NCI-H345 treated with DMSO at 0.1 percent for 48 hours (cell line): ENCODE results near the gene RANBP2.
"Not testable (repeated sequence)": the region's sequence is repeated elsewhere in the genome, so short reads cannot be mapped to it uniquely, and the experiment has no call there.

Experiments used
- DNase-seq: peaks from one replicate; lab custom pipeline; 2025; ENCODE audit not compliant: unreplicated experiment; lab: John Stamatoyannopoulos, UW

The RANBP2 gene

DNA sequence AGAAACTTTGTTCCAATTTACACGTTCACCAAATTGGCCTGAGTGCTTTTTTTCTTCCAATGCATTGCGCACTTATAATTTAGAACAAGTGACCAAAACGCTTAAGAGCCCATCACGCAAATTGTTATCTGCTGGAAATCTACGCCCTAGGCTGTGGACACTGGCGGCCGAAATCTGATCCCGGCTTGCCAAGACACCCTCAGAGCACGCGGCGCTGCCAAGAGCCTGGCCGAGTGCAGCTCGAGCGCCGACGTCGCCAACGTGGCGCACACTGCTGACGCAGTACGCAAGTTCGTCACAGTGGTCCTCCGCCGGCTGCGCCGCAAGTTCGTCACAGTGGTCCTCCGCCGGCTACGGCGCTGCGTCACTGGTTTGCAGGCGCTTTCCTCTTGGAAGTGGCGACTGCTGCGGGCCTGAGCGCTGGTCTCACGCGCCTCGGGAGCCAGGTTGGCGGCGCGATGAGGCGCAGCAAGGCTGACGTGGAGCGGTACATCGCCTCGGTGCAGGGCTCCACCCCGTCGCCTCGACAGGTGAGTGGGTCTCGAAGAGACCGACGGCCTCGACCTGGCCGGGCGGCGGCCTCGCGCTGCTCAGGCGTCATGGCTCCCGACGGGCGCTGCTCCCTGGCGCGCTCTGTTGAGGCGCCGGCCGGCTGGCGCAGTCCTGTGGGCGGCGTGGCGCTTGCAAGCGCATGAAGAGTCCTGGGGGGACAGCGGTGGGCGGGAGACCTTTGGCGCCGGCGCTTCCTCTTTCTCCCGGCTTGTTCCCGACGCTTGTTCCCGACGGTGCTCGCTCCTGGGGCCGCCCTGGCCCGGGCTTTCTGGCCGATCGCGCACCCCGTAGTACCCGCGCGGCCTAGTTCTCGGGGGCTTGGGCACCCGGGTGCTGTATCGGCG lies at the start of gene RANBP2:
TSS of gene RANBP2 (plus strand) at position 334 of the 896 bp plus-strand sequence. CDS start at position 459, 125 bp downstream.
- peak; percentile 88 for DNase-seq

DNA sequence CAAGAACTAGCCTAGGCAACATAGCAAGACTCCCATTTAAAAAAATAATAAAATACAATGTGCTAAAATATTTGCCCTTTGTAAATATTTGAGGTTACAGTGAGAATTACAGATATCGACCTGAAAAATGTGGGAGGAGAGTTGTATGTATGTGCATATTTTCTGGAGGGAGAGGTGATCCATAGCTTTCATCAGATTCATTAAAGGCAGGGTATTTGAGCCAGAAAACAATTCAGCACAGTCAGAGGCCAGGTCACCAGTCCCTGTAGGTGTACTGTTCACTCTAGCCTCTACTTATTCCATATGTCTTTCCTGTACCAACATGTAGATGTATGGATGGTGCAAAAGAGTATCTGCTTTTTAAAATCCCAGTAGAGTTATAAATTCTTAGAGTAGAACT lies 49.0 kb upstream of the RANBP2 start:
- not testable (repeated sequence) for DNase-seq

DNA sequence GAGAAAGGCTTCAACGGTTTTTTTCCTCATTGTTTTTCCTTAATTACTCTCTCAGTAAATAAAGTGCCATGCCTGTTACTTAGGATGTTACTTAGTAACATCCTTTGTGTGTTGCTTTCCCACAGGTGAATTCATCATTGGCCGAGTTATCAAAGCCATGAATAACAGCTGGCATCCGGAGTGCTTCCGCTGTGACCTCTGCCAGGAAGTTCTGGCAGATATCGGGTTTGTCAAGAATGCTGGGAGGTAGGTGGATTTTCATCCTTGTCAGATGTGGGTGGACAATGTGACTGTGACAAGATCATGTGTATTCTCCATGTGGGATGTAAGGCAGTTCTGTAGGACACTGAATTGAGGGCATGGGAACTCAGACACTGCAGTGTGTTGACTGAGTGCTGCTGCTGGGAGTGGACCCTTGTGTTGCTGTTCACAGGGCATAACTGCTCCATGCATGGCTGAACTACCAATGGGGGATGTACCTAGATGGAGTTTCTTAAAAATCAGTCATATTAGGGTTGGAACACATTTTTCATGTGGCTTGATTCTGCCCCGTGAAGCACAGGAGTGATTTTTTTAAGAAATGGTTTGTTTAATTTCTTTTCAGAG lies 47.0 kb upstream of the RANBP2 start:
- not testable (repeated sequence) for DNase-seq

DNA sequence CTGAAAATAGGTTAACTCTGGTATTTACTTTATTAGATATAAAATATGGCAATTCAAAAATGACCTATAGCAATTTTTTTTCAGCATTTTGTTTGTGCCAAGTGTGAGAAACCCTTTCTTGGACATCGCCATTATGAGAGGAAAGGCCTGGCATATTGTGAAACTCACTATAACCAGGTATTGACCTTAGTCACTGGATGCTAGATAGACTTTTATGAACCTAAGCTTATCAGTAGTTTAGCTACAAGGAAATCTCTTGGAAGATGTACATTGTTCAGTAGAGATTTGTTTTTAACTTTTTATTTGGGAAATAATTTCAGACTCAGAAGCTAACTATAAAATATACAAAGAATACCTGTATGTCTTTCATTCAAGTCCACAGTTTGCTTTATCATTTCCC lies 42.8 kb upstream of the RANBP2 start:
- not testable (repeated sequence) for DNase-seq

DNA sequence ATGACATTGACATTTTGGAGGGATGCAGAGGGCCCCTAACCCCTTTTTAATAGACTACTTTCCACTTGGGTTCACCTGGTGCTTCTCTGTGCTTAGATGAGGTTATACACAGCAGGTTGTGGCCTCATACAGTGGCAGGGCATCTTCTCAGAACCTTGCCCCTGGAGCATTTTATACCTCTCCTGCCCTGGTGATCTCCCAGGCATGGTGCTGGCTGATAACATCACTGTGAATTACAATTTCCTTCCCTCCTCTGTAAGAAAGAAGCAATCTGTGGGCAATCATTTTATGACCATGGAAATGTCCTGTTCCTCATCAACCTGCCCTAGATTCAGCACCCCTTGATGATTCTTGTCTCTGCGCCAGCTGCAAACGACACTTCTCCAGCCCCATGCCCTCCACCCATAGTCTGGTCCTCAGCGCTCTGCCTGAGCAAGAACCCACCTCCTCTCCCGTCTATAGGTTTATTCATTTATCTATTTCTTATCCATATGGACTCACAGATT lies 42.0 kb upstream of the RANBP2 start:
- DNase-seq: not testable (repeated sequence)

DNA sequence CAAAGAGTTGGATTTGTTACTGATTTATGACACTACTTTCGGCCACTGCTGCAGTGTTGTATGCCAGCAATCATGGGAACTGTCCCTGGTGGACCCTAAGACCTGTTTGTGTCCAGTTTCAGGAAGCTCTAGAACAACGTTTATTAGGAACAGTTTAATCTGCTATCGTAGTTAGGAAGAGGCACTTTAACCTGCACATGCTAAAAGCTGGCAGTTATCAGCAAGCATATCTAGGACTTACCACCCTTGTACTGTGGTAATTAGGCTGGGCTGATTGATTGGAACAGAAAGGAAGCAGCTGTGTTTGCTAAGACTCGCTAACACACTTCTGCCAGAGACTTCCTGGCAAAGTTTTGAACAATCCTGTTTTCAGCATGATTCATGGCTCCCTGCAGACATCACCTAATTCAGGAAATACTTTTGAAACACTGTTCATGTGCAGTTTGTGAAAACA lies 41.1 kb upstream of the RANBP2 start:
- peak; percentile 42 for DNase-seq

DNA sequence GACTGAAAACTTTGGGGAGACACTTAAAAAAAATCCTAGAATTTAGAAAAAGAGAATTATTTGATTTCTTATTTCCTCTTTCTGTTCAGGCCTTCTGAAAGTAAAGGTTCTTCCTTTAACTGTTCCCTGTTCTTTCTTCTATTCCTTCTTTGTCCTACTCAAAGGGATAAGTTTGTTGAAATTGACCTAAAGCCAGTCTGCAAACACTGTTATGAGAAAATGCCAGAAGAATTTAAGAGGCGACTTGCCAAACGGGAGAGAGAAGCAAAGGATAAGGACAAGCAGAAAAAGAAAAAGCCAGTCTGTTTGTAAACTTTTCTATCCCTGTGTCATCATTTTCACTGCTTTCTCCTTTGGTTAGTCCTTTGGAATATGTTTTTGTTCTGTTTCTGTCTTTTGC lies 38.5 kb upstream of the RANBP2 start:
- DNase-seq: not testable (repeated sequence)

DNA sequence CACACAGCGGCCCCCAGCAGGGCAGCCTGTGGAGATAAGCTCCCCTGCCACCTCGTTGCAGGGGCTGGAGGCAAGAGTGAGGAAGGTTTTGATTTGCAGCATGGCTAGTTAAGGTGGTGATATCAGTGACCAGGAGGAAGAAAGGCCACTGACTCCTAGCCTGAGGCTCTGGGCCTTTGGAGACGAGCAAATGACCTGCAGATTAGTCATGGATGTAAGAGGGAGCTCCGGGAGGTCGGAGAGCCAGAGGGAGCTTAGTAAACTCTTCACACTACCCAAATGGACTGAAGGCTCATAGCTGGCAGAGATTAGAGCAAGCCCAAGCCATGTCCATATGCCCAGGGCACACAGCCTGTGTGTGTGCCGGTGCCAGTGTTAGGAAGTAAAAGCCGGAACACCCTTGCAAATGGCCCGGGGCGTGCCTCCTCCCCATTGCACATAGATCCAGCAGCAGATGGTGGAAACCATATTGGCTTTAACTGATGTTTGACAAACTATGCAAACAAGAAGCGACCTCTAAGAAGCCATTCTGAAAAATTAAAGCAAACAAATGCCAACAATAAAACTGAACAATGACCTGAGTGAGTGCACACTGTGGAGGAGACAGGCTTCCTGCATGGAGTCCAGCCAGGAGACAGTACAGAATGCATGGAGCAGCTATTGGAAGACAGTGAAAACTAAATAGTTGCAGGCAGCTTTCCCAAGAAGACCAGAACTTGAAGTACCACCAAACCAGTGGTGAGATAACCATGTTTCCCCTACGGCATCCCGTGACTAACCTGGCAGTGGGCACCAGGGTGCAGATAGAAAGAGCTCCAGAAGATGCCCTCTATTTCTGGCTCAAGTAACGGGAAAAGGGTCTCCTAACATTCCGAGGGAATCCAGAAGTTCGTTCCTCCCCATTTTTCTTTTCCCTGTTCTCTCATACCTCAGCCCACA lies 30.2 kb upstream of the RANBP2 start:
- DNase-seq: peak; percentile 9

DNA sequence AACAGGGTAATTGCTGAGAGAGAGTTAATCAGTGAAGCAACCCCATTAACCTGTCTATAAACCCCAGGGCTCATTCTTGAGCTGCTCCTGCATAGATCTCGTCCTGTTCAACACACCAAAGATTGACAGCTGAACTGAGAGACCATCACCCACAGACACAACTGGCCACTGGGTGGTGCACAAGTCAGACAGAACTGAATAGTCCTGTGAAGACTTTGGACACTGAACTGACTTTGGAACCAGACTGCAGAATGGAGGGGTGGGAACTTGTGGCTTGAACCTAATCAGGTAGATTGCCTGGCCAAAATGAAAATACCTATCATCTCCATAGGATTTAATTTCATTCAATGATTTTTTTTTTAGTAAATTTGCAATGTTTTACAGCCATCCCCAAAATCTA lies 29.3 kb upstream of the RANBP2 start:
- not testable (repeated sequence) for DNase-seq

DNA sequence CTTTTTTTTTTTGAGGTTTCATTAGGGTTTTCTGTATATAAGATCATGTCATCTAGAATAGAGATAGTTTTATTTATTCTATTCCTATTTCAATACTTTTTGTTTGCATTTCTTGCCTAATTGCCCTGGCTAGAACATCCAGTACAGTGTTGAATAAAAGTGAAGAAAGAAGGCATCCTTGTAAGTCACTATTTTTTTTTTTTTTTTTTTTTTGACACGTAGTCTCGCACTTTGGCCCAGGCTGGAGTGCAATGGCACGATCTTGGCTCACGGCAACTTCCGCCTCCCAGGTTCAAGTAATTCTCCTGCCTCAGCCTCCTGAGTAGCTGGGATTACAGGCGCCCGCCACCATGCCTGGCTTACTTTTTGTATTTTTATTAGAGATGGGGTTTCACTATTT lies 27.8 kb upstream of the RANBP2 start:
- DNase-seq: no peak

DNA sequence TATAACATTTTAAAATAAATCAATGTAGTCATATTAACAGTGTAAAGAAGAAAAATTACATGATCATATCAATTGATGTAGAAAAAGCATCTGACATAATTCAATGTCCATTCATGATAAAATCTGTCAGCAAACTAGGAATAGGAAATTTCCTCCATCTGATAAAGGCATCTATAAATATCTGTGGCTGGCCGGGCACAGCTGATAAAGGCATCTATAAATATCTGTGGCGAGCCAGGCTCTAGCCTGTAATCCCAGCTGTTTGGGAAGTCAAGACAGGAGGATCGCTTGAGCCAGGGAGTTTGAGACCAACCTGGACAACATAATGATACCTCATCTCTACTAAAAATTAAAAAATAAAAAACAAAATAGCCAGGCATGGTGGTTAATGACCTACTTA lies 18.1 kb upstream of the RANBP2 start:
- no peak for DNase-seq

DNA sequence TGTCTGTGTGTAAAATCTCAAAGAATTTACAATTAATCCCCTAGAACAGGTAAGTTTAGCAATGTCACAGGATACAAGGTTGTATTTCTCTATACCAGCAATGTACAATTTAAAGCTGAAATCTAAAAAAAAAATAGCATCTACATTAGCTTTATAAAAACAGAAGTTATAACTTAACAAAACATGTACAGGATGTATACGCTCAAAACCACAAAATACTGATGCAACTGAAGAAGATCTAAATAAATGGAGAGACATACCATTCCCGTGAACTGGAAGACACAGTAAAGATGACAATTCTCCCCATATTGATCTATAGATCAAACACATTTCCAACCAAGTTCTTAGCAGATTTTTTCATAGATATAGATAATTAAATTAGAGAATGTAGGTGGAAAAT lies 17.5 kb upstream of the RANBP2 start:
- DNase-seq: no peak

DNA sequence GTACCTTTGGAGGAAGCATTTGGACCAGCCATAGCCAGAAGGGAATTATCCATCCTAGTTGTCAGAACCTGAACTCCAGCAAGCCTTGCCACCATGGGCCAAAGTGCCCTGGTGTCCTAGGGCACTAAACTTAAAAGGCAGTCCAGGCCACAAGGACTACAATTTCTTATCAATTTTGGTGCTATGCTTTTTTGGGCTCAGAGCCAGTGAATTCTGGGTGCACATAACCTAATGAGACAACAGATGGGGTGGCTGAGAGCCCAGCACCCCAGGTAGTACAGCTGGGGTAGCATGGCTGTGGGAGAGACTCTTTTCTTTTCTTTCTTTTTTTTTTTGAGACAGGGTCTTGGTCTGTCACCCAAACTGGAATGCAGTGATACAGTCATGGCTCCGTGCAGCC lies 14.4 kb upstream of the RANBP2 start:
- no peak for DNase-seq

DNA sequence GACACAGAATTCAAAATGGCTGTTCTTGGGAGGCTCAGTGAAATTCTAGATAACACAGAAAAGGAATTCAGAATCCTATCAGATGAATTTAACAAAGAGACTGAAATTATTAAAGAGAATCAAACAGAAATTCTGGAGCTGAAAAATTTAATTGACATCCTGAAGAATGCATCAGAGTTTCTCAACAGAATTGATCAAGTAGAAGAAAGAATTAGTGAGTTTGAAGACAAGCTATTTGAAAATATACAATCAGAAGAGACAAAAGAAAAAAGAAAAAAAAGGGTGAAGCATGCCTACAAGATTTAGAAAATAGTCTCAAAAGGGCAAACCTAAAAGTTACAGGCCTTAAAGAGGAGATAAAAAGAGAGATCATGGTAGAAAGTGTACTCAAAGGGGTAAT lies 12.0 kb upstream of the RANBP2 start:
- no peak for DNase-seq

DNA sequence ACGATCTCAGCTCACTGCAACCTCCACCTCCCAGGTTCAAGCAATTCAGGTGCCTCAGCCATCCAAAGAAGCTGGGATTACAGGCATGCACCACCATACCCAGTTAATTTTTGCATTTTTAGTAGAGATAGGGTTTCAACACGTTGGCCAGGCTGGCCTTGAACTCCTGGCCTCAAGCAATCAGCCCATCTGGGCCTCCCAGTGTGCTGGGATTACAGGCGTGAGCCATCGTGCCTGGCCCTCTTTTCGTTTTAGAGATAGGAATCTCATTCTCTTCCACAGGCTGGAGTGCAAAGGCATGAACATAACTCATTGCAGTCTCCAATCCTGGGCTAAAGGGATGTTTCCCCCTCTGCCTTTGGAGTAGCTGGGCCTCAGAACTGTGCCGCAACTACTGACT lies 2.3 kb upstream of the RANBP2 start:
- not testable (repeated sequence) for DNase-seq

DNA sequence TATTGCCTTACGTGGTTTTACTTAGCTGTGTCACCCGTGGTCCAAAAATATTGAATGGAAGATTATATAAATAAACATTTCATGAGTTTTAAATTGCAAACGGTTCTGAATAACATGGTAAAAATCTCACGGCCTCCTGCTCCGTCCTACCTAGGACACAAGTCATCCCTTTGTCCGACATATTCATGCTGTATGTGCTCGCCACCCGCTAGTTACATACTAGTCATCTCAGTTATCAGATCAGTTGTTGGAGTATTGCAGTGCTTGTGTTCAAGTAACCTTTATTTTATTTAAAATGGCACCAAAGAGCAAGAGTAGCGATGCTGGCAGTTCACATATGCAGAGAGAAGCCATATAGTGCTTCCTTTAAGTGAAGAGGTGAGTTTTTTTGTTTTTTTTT lies 6.8 kb downstream of the RANBP2 start:
- DNase-seq: not testable (repeated sequence)

DNA sequence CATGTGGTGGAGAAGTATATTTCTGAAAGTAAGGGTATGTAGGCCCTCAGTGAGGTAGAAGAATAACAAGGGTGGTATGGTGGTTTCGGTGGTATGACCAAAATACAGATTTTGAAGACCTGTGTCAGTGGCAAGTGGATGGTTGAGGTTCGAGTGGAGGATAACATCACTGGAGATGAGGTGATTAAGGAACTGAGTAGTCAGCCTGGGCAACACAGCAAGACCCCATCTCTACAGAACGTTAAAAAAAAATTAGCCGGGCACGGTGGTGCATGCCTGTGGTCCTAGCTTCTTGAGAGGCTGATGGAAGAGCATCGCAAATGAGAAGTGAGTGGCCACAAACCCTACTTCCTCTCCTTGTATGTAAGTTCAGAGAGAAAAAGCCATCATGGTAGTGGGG lies 15.4 kb downstream of the RANBP2 start:
- DNase-seq: not testable (repeated sequence)

DNA sequence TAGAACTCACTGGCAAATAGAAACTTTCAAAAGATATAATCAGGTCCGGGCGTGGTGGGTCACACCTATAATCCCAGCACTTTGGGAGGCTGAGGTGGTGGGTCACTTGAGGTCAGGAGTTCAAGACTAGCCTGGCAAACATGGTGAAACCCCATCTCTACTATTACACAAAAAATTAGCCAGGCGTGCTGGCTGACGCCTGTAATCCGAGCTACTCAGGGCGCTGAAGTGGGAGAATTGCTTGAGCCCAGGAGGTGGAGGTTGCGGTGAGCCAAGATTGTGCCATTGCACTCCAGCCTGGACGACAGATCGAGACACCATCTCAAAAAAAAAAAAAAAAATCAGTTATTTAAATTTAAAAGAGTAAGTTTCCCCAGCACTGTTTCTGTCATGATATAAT lies 38.7 kb downstream of the RANBP2 start:
- not testable (repeated sequence) for DNase-seq

DNA sequence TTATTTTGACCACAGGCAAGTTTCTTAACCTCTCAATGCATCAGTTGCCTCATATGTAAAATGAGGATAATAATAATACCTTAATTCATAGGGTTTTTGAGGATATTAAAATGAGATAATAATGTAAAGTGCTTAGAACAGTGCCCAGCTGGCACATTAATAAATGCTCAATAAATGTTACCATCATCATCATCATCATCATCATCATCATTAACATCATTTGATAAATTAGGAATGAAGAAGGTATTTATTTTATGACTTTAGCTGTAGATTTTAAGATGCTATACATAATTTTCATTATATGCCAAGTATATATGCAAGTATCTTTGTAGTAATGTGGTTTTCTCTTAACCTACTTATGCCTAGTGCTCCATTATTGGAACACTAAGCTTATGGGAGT lies 43.3 kb downstream of the RANBP2 start:
- DNase-seq: not testable (repeated sequence)

DNA sequence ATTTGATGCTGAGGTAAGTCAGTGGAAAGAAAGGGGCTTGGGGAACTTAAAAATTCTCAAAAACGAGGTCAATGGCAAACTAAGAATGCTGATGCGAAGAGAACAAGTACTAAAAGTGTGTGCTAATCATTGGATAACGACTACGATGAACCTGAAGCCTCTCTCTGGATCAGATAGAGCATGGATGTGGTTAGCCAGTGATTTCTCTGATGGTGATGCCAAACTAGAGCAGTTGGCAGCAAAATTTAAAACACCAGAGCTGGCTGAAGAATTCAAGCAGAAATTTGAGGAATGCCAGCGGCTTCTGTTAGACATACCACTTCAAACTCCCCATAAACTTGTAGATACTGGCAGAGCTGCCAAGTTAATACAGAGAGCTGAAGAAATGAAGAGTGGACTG lies 47.4 kb downstream of the RANBP2 start:
- not testable (repeated sequence) for DNase-seq

DNA sequence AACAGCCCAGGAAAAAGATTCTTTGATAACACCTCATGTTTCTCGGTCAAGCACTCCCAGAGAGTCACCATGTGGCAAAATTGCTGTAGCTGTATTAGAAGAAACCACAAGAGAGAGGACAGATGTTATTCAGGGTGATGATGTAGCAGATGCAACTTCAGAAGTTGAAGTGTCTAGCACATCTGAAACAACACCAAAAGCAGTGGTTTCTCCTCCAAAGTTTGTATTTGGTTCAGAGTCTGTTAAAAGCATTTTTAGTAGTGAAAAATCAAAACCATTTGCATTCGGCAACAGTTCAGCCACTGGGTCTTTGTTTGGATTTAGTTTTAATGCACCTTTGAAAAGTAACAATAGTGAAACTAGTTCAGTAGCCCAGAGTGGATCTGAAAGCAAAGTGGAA lies 48.6 kb downstream of the RANBP2 start:
- not testable (repeated sequence) for DNase-seq
